Motor neuron (in vitro differentiated cells): ENCODE data around the gene RNGTT. TPM values are rescaled to one million over a fixed set of nuclear protein-coding genes. Genes with fewer than 3 reads are reported as not detected.
"Not testable (repeated sequence)": the region's sequence is repeated elsewhere in the genome, so short reads cannot be mapped to it uniquely, and the experiment has no call there.

ENCODE experiments used
- ATAC-seq, 8 experiments: fragments of 200-7000 bp; cut with Tn5 transposase; replicated peaks in 6 of 8; 2 replicates each; pipeline ENCODE4 v1.8.0; 2021; ENCODE audit warnings: mild to moderate bottlenecking in 8 of 8, moderate library complexity in 8 of 8
- H3K27ac ChIP-seq, 2 donors: fragments of 250-450 bp; sonication (Bioruptor Pico); 2 replicates each; pipeline ENCODE4 v1.9.0; 2021; ENCODE audit warnings: antibody characterized with exemption in 2 of 2, mild to moderate bottlenecking in 2 of 2, moderate library complexity in 1 of 2
- H3K4me1 ChIP-seq, 2 donors: fragments of 250-450 bp; sonication (Bioruptor Pico); replicated peaks in 1 of 2; 2 replicates each; pipeline ENCODE4 v1.6.1; 2021; ENCODE audit warnings: antibody characterized with exemption in 2 of 2, mild to moderate bottlenecking in 2 of 2, moderate library complexity in 1 of 2
- H3K4me3 ChIP-seq, 5 donors: fragments of 250-450 bp; sonication (Bioruptor Pico); 2 replicates each; pipeline ENCODE4 v1.9.0; 2021; ENCODE audit warnings: antibody characterized with exemption in 5 of 5, mild to moderate bottlenecking in 5 of 5, moderate library complexity in 4 of 5
- WGBS, 10 experiments: fragments of 450-650 bp; shearing (Covaris generic); methylation state at CpG; one replicate each; pipeline ENCODE4 v1.0.0; 2022; 5-methylcytosine and 5-hydroxymethylcytosine counted together
- in situ Hi-C, 9 experiments: fragments of 400-800 bp; cut with MboI; loops; one replicate each; pipeline ENCODE4 v1.15.0; 2021; ENCODE audit warnings: low sequenced_read_pairs in 9 of 9, low pct_unique_long_range_greater_than_20kb in 2 of 9; ENCODE audit not compliant: unreplicated experiment in 9 of 9
- total RNA-seq, 8 experiments: library from RNA; unstranded; fragments of 300-600 nt; gene quantifications; 2 replicates each; pipeline versions ENCODE4 v1.2.3 to v1.2.4, GENCODE V29; 2022

RNGTT gene
- total RNA-seq, 8 experiments from 2014 or later = 11.7 to 24.0 (median 18.4) TPM

- in situ Hi-C loops = loop anchor here in 5 of 9 experiments (10.0 to 25.0 kb wide), 6 partner anchors 97 to 374 kb away; partner anchors contain the start of genes PNRC1 (in 3 of the 5) and UBE2J1 (in 1 of the 5)
- WGBS, 10 experiments = 17 to 100% (median 53%) methylated on average over 1 to 2 of the region's 2 CpGs; no CpG with 5 or more reads in 1 of the 10 experiments
- no peak for ATAC-seq
- no peak overlapping the region for H3K27ac ChIP-seq
- H3K4me1 ChIP-seq = no peaks in the 10 kb centered on the region
- H3K4me3 ChIP-seq = no peak overlapping the region
Observed at GRCh38 chr6:88987922-88988321, 24.5 kb upstream of the RNGTT start.

- no peak overlapping the region for H3K27ac ChIP-seq
- H3K4me1 ChIP-seq = no peaks in the 10 kb centered on the region
- ATAC-seq = no peak
- in situ Hi-C loops = loop anchor here in 5 of 9 experiments (10.0 to 25.0 kb wide), 6 partner anchors 99 to 376 kb away; partner anchors contain the start of genes PNRC1 (in 3 of the 5) and UBE2J1 (in 1 of the 5)
- H3K4me3 ChIP-seq = no peak overlapping the region
Observed at GRCh38 chr6:88985901-88986300, 22.5 kb upstream of the RNGTT start.

- in situ Hi-C loops = loop anchor here in 5 of 9 experiments (10.0 to 25.0 kb wide), 6 partner anchors 100 to 378 kb away; partner anchors contain the start of genes PNRC1 (in 3 of the 5) and UBE2J1 (in 1 of the 5)
- Histone ChIP-seq H3K4me3 (no peak overlapping the region), H3K4me1 (no peaks in the 10 kb centered on the region), H3K27ac (no peak overlapping the region)
- ATAC-seq = no peak
- WGBS, 10 experiments = 60 to 100% (median 86%) methylated on average over 1 to 5 of the region's 5 CpGs; no CpG with 5 or more reads in 2 of the 10 experiments
Observed at GRCh38 chr6:88984606-88985005, 21.2 kb upstream of the RNGTT start.

GRCh38 chr6:88984152-88984551, 20.7 kb upstream of the RNGTT start:
- no peaks in the 10 kb centered on the region for H3K4me1 ChIP-seq
- no peak overlapping the region for H3K4me3 ChIP-seq
- no peak overlapping the region for H3K27ac ChIP-seq
- in situ Hi-C loops = loop anchor here in 5 of 9 experiments (10.0 to 25.0 kb wide), 6 partner anchors 101 to 378 kb away; partner anchors contain the start of genes PNRC1 (in 3 of the 5) and UBE2J1 (in 1 of the 5)
- ATAC-seq = no peak

GRCh38 chr6:88983532-88983931, 20.1 kb upstream of the RNGTT start:
- ATAC-seq = peak in 3 of 8 experiments; percentile 46 to 79 (median 62)

GRCh38 chr6:88983129-88983528, 19.7 kb upstream of the RNGTT start:
- not testable (repeated sequence) for H3K4me3 ChIP-seq, H3K4me1 ChIP-seq, H3K27ac ChIP-seq
- peak in 2 of 8 experiments; percentile 23 to 49 for ATAC-seq
- 38% methylated on average over 2 of the region's 2 CpGs; no CpG with 5 or more reads in 9 of the 10 experiments for WGBS, 10 experiments
- in situ Hi-C loops = loop anchor here in 5 of 9 experiments (10.0 to 25.0 kb wide), 6 partner anchors 102 to 379 kb away; partner anchors contain the start of genes PNRC1 (in 3 of the 5) and UBE2J1 (in 1 of the 5)

More at GRCh38 chr6:88983532-88983931, 20.1 kb upstream of the RNGTT start:
- H3K4me1 ChIP-seq = no peaks in the 10 kb centered on the region
- no peak overlapping the region for H3K27ac ChIP-seq
- no peak overlapping the region for H3K4me3 ChIP-seq
- 17 to 100% (median 74%) methylated on average over 1 to 4 of the region's 4 CpGs; no CpG with 5 or more reads in 4 of the 10 experiments for WGBS, 10 experiments
- in situ Hi-C loops = loop anchor here in 5 of 9 experiments (10.0 to 25.0 kb wide), 6 partner anchors 101 to 379 kb away; partner anchors contain the start of genes PNRC1 (in 3 of the 5) and UBE2J1 (in 1 of the 5)

GRCh38 chr6:88982720-88983119, 19.3 kb upstream of the RNGTT start:
- no peak overlapping the region for H3K4me3 ChIP-seq

GRCh38 chr6:88975369-88975768, 12.0 kb upstream of the RNGTT start:
- in situ Hi-C loops = loop anchor here in 5 of 9 experiments (10.0 to 25.0 kb wide), 5 partner anchors 112 to 387 kb away; partner anchors contain the start of genes PNRC1 (in 2 of the 5) and UBE2J1 (in 1 of the 5)
- no peak for ATAC-seq
- 0 to 80% (median 54%) methylated on average over 1 to 3 of the region's 3 CpGs; no CpG with 5 or more reads in 2 of the 10 experiments for WGBS, 10 experiments

More at GRCh38 chr6:88982720-88983119, 19.3 kb upstream of the RNGTT start:
- in situ Hi-C loops = loop anchor here in 5 of 9 experiments (10.0 to 25.0 kb wide), 6 partner anchors 102 to 380 kb away; partner anchors contain the start of genes PNRC1 (in 3 of the 5) and UBE2J1 (in 1 of the 5)
- Histone ChIP-seq H3K27ac (no peak overlapping the region), H3K4me1 (no peaks in the 10 kb centered on the region)
- ATAC-seq = peak; percentile 59 to 97 (median 82)
- 0 to 21% (median 0%) methylated on average over 1 to 2 of the region's 2 CpGs; no CpG with 5 or more reads in 2 of the 10 experiments for WGBS, 10 experiments

GRCh38 chr6:88972504-88973423, 9.3 kb upstream of the RNGTT start:
- Histone ChIP-seq H3K4me1 (no peaks in the 10 kb centered on the region), H3K27ac (no peak overlapping the region), H3K4me3 (no peak overlapping the region)
- WGBS, 10 experiments = 0 to 63% (median 33%) methylated on average over 1 to 6 of the region's 6 CpGs; no CpG with 5 or more reads in 3 of the 10 experiments
- in situ Hi-C loops = loop anchor here in 1 of 9 experiments (10.0 kb wide), 1 partner anchor 272 kb away; no protein-coding TSS in a partner anchor
- ATAC-seq = no peak

More at GRCh38 chr6:88975369-88975768, 12.0 kb upstream of the RNGTT start:
- Histone ChIP-seq H3K27ac (no peak overlapping the region), H3K4me3 (no peak overlapping the region), H3K4me1 (no peaks in the 10 kb centered on the region)

GRCh38 chr6:88970301-88970700, 6.9 kb upstream of the RNGTT start:
- Histone ChIP-seq H3K27ac (no peak overlapping the region), H3K4me1 (no peaks in the 10 kb centered on the region)
- no peak for ATAC-seq

GRCh38 chr6:88969255-88969654, 5.8 kb upstream of the RNGTT start:
- WGBS, 10 experiments = 0 to 100% (median 54%) methylated on average over 1 to 2 of the region's 2 CpGs; no CpG with 5 or more reads in 2 of the 10 experiments
- H3K4me3 ChIP-seq, in situ Hi-C loops, ATAC-seq, H3K27ac ChIP-seq, H3K4me1 ChIP-seq: not testable (repeated sequence)

More at GRCh38 chr6:88970301-88970700, 6.9 kb upstream of the RNGTT start:
- H3K4me3 ChIP-seq = no peak overlapping the region
- WGBS, 10 experiments = 84 to 100% (median 96%) methylated on average over 1 to 2 of the region's 2 CpGs; no CpG with 5 or more reads in 1 of the 10 experiments
- in situ Hi-C loops = loop anchor here in 1 of 9 experiments (10.0 kb wide), 1 partner anchor 274 kb away; no protein-coding TSS in a partner anchor

GRCh38 chr6:88967891-88968290, 4.5 kb upstream of the RNGTT start:
- in situ Hi-C loops = no loop called here
- H3K27ac ChIP-seq = no peak overlapping the region
- H3K4me1 ChIP-seq = no peaks in the 10 kb centered on the region
- ATAC-seq = no peak
- no peak overlapping the region for H3K4me3 ChIP-seq
